ENCODE data around the gene FAM149B1. TPM values are rescaled to one million over a fixed set of nuclear protein-coding genes. Genes with fewer than 3 reads are reported as not detected.

The FAM149B1 gene
- polyA plus RNA-seq, 1 donor from 2014 or later = 53.5 TPM

- no peak overlapping the region for H3K9ac ChIP-seq (ENCODE audit: low read length)
- H3K36me3 ChIP-seq (ENCODE audit: insufficient read depth, low read length) = no peaks in the 10 kb centered on the region
- H3K27me3 ChIP-seq (ENCODE audit: insufficient read depth, low read depth, low read length) = no peaks in the 10 kb centered on the region
- H4K20me1 ChIP-seq (ENCODE audit: insufficient read depth) = no peaks in the 10 kb centered on the region
- no peaks in the 10 kb centered on the region for H3K79me2 ChIP-seq (replicated peaks; ENCODE audit: insufficient read depth, low read length)
- no peak overlapping the region for H3K27ac ChIP-seq (ENCODE audit: low read length)
- H3K9me3 ChIP-seq (ENCODE audit: low read length) = no peaks in the 10 kb centered on the region
- TF ChIP-seq SMC3 (conservative IDR thresholded peaks at IDR 0.05; ENCODE audit: poor library complexity) (no peak), POLR2AphosphoS5 (IDR thresholded peaks at IDR 0.05) (no peak), EZH2 (IDR thresholded peaks at IDR 0.05; ENCODE audit: borderline replicate concordance, insufficient read depth, low read length, poor library complexity, severe bottlenecking) (no peak), MXI1 (conservative IDR thresholded peaks at IDR 0.05; ENCODE audit: poor library complexity, severe bottlenecking) (no peak), EP300 (conservative IDR thresholded peaks at IDR 0.05; ENCODE audit: poor library complexity, severe bottlenecking) (no peak), REST (IDR thresholded peaks at IDR 0.05; ENCODE audit: borderline replicate concordance) (no peak), TAF1 (IDR thresholded peaks at IDR 0.05; ENCODE audit: low read depth) (no peak), RAD21 (conservative IDR thresholded peaks at IDR 0.05) (no peak)
- TF ChIP-seq, protein P1, sequence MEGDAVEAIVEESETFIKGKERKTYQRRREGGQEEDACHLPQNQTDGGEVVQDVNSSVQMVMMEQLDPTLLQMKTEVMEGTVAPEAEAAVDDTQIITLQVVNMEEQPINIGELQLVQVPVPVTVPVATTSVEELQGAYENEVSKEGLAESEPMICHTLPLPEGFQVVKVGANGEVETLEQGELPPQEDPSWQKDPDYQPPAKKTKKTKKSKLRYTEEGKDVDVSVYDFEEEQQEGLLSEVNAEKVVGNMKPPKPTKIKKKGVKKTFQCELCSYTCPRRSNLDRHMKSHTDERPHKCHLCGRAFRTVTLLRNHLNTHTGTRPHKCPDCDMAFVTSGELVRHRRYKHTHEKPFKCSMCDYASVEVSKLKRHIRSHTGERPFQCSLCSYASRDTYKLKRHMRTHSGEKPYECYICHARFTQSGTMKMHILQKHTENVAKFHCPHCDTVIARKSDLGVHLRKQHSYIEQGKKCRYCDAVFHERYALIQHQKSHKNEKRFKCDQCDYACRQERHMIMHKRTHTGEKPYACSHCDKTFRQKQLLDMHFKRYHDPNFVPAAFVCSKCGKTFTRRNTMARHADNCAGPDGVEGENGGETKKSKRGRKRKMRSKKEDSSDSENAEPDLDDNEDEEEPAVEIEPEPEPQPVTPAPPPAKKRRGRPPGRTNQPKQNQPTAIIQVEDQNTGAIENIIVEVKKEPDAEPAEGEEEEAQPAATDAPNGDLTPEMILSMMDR (IDR thresholded peaks at IDR 0.05; ENCODE audit: poor library complexity, severe bottlenecking) = no peak
- H3K4me3 ChIP-seq (ENCODE audit: low read length) = no peak overlapping the region
- H3K9me2 ChIP-seq (ENCODE audit: insufficient read depth, low read length) = no peaks in the 10 kb centered on the region
- H3K4me2 ChIP-seq (ENCODE audit: low read length) = no peak overlapping the region
- H3F3A ChIP-seq (ENCODE audit: insufficient read depth, low read length, poor library complexity, severe bottlenecking) = no peaks in the 10 kb centered on the region
- no peak overlapping the region for H2AFZ ChIP-seq (ENCODE audit: low read depth, low read length)
These were observed 122.0 kb downstream of the FAM149B1 start for GRCh38 chr10:73289958-73290357.

DNA sequence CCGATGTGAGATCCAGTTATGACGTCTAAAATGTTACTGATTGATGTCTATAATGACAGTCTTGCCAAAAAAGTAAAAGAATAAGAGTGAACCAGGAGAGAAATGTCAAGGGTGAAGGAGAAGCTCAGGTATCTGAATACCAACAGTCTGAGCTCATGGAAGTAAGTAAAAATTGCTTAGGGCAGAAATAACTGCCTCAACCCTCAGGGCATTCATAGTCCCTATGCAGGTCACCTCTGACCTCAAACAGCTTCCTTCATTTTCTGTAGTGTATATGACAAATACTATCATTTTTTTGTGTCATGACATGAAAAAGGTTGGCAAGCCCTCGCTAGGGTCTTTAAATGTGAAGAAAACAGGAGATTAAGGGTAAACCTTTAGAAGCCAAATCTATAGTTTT lies 125.5 kb downstream of the FAM149B1 start:
- Histone ChIP-seq H3K9me3 (ENCODE audit: low read length) (no peaks in the 10 kb centered on the region), H3K9ac (ENCODE audit: low read length) (no peak overlapping the region), H3K9me2 (ENCODE audit: insufficient read depth, low read length) (no peaks in the 10 kb centered on the region), H3K79me2 (replicated peaks; ENCODE audit: insufficient read depth, low read length) (no peaks in the 10 kb centered on the region), H3F3A (ENCODE audit: insufficient read depth, low read length, poor library complexity, severe bottlenecking) (no peaks in the 10 kb centered on the region), H3K4me2 (ENCODE audit: low read length) (no peak overlapping the region), H3K4me3 (ENCODE audit: low read length) (no peak overlapping the region), H4K20me1 (ENCODE audit: insufficient read depth) (no peaks in the 10 kb centered on the region), H3K36me3 (ENCODE audit: insufficient read depth, low read length) (no peaks in the 10 kb centered on the region), H3K27ac (ENCODE audit: low read length) (no peak overlapping the region), H3K27me3 (ENCODE audit: insufficient read depth, low read depth, low read length) (no peaks in the 10 kb centered on the region), H2AFZ (ENCODE audit: low read depth, low read length) (no peak overlapping the region)
- TF ChIP-seq, protein P1 (IDR thresholded peaks at IDR 0.05; ENCODE audit: poor library complexity, severe bottlenecking) = no peak
- no peak for TF ChIP-seq REST (IDR thresholded peaks at IDR 0.05; ENCODE audit: borderline replicate concordance)
- TF ChIP-seq MXI1 (conservative IDR thresholded peaks at IDR 0.05; ENCODE audit: poor library complexity, severe bottlenecking) = no peak
- TF ChIP-seq EZH2 (IDR thresholded peaks at IDR 0.05; ENCODE audit: borderline replicate concordance, insufficient read depth, low read length, poor library complexity, severe bottlenecking) = no peak
- no peak for TF ChIP-seq POLR2AphosphoS5 (IDR thresholded peaks at IDR 0.05)
- TF ChIP-seq EP300 (conservative IDR thresholded peaks at IDR 0.05; ENCODE audit: poor library complexity, severe bottlenecking) = no peak
- TF ChIP-seq SMC3 (conservative IDR thresholded peaks at IDR 0.05; ENCODE audit: poor library complexity) = no peak
- TF ChIP-seq TAF1 (IDR thresholded peaks at IDR 0.05; ENCODE audit: low read depth) = no peak

Data from neural cell (in vitro differentiated cells).